SKM-1 treated with dmso at 0.1 percent for 144 hours (cell line): ENCODE measurements around the gene ZNF839.
"Not testable (repeated sequence)": the region's sequence is repeated elsewhere in the genome, so short reads cannot be mapped to it uniquely, and the experiment has no call there.

Source experiments
- DNase-seq: peaks from one replicate; lab custom pipeline; 2025; ENCODE audit not compliant: unreplicated experiment; lab: John Stamatoyannopoulos, UW

The ZNF839 gene

DNA sequence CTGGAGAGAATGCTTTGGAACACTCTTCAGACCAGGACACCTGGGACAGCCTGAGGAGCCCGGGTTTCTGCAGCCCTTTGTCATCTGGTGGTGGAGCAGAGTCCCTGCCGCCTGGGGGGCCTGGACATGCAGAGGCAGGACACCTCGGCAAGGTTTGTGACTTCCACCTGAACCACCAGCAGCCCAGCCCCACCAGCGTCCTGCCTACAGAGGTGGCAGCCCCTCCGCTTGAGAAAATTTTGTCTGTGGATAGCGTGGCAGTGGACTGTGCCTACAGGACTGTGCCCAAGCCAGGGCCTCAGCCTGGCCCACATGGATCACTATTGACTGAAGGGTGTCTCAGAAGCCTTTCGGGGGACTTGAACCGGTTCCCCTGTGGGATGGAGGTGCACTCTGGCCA is 22.0 kb downstream of the ZNF839 start:
- no peak for DNase-seq

DNA sequence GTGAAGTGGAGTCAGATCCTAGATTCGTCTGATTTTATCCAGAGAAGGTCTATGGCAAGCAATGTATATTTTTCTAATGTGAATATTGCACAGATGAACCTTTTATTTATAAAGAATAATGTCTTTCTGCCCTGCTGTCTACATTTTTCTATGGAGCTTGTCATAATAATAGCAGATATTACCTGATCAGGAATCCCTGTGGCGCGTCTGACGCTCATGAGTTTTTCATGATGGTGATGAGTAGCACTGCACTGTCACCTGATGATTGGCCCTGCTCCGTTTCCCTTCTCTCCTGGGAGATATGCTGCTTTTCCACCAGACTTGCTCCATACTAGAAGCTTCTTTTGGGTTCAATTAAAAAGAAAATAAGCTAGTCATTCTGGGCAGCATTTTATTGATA is 22.7 kb downstream of the ZNF839 start:
- no peak for DNase-seq

DNA sequence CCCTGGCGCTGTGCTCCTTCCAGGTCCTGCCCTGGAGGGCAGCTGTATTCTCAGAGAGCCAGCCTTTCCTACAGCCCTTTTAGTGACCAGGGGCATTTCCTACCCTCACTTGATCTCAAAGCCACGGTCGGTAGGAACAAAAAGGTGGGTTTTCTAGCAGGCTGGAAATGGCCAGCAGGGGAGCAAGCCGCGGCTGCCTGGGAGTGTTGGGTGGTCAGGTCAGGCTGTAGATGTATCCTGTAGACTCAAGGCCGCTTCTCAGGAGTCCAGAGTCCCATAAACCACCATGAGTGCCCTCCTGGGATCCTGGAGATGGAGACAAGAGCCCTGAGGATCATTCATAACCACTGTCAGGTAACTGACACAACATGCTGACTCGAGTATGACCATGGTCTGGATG is 24.5 kb downstream of the ZNF839 start:
- DNase-seq, result no peak

DNA sequence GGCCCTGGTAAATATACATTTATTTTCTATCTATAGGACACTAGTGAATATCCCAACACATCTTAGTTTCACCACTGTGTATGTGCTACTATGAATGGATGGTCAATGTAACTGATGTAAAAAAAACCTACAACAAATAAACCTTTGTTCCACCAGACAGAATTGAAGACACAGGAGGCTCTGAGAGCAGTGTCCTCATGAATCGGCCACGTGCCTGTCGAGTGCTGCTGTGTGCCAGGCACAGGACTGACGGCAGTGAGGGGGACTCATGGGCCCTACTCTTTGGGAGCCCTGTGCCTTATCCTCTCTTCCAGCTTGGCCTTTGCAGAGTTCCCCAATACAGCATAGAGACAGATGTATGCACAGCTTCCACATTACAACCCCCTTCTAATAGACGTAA is 24.9 kb downstream of the ZNF839 start:
- no peak for DNase-seq

DNA sequence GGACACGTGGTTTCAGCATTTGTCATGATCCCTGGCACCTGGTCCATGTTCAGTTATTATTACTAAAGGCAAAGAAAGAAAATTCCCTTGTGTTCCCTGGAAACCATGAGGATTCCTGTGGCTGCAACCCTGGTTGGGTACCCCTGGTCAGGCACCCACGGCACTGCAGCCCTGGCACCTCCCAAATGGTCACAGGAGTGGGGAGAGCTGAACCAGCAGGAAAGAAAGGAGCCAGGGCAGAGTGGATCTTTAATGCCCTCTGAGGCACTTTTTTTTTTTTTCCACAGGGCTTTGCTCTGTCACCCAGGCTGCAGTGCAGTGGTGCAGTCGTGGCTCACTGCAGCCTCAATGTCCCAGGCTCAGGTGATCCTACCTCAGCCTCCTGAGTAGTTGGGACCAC is 25.7 kb downstream of the ZNF839 start:
- no peak for DNase-seq

DNA sequence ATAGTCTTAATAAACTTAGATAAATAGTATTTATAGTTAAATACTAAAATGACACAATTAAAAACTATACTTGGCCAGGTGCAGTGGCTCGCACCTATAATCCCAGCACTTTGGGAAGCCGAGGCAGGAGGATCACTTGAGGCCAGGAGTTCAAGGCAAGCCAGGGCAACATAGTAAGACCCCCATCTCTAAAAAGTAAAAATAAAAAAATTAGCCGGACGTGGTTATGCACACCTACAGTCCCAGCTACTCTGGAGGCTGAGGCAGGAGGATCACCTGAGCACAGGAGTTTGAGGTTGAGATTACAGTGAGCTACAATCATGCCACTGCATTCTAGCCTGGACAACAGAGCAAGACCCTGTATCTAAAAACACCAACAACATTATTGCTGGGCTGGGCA is 27.1 kb downstream of the ZNF839 start:
- no peak for DNase-seq

DNA sequence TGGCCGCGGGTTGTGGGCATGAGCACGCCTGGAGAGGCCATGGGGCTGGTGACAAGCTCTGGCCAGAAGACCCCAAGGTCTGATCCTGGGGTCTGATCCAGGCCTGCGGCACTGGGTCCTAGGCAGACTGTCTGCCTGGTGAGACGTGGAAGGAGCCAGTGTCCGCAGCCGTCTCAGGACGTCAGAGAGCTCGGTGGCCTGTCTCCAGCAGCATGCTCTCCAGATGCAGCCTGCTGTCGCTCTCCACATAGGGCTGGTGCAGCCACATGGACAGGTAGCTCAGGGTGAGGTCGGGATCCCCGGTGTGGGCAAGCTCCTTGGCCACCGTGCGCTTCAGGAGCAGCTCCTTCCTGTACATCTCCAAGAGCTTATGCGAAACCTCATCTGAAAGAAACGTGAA is 28.8 kb downstream of the ZNF839 start:
- DNase-seq, result no peak

DNA sequence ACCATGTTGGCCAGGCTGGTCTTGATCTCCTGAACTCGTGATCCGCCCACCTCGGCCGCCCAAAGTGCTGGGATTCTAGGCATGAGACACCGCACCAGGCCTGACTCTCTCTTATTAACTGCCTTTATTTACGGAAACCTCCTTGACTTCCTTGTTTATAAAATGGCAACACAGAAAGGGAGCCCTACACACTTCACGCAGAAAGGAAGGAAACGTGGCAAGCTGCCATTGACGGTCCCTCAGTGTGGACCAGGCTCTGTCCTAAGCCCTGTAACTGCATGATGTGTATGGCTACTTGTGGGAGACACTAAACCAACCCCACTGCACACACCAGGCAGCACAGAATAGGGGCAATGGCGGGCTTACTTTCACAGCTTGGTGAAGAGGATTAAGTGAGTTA is 31.5 kb downstream of the ZNF839 start:
- no peak for DNase-seq

DNA sequence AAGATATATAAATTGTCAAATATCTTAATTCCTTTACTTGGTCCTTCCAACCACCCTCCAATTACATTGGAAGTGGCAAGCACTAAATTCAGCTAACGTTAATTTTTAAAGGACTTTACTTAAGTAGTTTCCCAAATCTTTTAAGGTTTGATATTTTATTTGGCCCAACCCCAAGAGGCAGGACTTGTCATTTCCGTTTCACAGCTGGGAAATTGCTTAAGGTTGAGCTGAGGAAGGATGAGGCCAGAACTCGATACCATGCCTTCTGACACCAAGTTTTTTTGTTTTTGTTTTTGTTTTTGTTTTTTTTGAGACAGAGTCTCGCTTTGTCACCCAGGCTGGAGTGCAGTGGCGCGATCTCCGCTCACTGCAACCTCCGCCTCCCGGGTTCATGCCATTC is 32.0 kb downstream of the ZNF839 start:
- DNase-seq, result not testable (repeated sequence)

DNA sequence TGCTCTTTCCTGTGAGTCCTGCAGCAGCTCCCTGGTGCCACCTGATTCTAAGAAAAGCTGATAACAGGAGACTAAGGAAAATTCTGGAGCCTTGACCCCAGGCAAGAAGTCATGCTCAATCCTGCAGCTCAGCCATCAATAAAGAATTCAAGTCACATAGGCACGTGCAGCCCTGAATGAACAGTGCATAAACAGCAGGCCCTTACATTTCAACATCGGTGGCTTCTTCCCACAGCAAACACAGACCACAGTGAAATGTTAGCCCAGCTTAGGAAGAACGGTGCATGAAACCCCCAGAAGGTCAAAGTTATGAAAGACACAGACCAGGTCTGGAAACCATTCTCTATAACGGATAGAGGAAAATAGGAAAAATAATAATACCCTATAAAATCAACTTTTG is 32.7 kb downstream of the ZNF839 start:
- DNase-seq, result no peak

DNA sequence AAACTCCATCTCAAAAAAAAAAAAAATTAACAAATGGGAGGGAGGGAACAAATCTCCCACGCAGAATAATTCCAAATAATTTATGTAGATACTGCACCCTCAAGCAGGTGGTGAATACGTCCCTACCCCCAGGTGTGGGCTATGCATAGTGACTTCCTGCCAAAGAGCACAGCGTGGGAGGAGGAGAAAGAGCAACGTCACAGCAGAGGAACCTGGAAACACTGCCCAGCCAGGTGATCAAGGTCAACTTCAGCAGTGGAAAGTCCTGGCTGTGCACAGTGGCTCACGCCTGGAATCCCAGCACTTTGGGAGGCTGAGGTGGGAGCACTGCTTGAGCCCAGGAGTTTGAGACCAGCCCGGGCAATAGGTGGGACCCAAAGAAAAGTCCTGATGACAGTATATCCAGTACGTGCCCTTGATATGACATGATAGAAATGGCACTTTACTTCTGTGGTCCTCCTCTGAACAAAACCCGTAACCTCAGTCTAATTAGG is 33.6 kb downstream of the ZNF839 start:
- no peak for DNase-seq

DNA sequence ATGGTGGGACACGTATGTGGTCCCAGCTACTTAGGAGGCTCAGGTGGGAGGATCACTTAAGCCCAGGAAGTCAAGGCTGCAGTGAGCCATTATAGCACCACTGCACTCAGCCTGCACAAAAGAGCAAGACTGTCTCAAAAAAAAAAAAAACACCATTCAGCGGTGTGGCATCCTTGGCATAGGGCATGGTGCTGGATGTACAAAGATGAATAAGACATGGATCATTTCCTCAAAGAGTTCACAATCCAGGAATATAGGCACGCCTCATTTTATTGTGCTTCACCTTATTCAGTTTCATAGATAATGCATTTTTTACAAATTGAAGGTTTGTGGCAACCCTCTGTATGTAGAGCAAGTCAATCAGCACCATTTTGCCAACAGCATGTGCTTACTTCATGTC is 36.7 kb downstream of the ZNF839 start:
- DNase-seq, result no peak

DNA sequence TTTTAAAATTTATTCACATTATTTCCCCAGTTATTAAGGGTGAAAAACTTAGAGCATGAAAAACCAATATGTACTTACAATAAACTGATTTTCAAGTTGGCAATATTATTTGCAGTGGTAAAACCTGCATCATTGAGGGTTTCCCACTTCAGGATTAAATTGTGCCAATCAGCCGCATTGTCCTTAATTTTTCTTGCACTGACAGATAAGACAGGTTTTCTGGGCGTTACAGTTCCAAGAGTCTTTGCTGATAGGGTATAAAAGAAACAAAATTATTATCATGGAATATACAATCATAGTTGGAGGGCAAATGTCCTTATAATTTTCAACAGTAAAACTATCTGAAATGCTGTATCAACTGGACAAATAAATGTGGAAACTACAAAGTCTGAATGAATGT is 39.8 kb downstream of the ZNF839 start:
- no peak for DNase-seq

DNA sequence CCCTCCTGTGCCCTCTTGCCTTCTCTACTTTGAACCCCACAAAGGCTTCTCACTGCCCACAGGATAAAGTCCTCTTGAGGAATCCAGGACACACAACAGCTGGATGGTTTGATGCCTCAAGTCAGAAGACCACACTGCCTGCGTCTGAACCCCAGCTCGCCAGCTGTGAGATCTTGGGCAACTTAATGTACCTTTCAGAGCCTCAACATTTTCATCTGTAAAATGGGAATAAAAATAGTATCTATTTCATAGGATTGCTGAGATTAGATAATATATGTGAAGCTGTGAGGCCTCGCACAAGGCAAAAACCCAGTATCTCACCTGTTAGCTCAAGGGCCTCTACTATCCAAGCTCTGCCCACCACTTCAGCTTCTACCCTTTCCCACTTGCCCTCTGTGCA is 40.8 kb downstream of the ZNF839 start:
- DNase-seq, result no peak

DNA sequence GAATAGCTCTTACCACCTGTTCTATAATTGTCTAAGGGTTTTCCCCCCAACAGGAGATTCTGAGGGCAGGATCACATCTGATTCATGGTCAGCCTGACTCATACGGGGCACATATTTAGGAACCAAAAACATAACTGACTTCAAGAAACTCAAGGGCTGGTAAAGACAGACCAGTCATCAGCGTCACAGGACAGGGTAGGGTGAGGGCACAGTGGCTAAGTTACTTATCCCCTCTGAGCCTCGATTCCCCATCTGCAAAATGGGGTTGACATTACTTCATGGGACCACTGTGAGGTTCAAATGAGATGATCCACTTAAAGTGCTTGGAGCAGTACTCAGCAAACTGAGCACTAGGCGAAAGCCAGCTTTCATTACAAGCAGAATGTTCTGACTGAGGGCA is 42.5 kb downstream of the ZNF839 start:
- DNase-seq, result no peak

DNA sequence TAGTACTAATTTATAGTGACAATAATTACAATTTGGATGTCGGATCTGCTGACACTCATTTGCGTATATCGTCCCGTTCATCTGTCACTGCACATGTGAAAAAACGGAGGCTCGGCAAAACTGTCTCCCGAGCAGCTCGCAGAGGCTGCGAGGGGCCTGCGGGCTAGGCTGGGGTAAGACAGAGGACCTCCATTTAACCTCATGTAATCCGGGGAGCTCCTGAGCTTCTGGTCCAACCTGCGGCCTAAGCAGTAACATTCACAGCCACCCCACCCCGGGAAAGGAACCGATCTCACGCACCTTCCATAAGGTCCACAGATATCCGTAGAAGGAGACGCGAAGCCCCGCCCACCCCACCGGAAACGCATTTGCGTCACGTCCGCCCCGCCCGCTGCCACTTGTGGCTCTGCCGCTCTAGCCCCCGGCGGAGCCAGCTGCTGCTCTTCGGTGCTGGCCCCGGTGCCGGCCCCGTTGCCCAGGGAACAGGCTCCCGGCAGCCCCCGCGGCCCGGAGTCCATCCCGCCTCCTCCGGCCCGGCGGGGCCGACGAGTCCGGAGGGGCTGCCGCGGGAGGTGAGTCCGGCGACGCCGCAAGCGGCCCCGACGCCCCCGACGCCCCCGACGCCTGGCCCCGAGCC is 43.1 kb downstream of the ZNF839 start, which contains the start of the genes CINP and TECPR2:
Gene CINP, minus strand, starts transcription at position 346 of the 637 bp plus-strand sequence. Its CDS starts 39 bp downstream, at position 307.
Gene TECPR2, plus strand, starts transcription at position 397 of the 637 bp plus-strand sequence. CDS start 13,781 bp downstream, outside the sequence.
- peak; percentile 67 for DNase-seq

DNA sequence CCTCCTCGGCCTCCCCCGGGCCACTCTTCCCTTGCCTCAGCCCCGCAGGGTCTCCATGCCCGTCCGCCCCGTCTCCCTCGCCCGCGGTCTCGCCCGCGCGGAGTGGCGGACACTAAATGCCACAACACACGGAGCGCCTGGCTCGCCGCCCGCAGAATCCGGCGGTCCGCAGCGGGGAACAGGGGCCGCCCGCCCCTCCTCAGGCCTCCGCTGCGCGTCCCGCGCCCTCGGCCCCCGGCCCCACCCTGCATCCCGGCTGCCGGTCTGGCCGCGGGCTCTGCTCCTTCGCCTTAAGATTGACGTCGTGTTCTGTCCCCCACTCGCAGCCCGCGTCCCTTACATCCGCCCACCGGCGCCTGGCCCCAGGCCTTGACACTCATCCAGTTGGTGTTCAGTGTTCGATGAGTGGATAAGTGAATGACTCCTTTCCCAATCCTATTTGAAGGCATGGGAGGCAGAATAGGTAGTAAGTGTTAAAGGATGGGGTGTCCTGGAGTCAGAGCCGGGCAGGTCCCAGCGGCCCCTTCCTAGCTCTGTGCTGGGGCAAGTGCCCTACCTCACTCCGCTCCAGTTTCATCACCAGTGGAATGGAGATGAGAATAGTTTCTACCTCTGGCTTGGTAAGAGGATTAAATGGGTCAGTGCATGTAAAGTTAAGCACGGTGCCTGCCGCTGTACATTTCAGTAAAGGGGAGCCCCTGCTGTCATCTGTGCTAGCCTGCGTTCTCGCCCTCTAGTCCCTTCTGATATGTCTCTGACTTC is 43.8 kb downstream of the ZNF839 start:
- no peak for DNase-seq

DNA sequence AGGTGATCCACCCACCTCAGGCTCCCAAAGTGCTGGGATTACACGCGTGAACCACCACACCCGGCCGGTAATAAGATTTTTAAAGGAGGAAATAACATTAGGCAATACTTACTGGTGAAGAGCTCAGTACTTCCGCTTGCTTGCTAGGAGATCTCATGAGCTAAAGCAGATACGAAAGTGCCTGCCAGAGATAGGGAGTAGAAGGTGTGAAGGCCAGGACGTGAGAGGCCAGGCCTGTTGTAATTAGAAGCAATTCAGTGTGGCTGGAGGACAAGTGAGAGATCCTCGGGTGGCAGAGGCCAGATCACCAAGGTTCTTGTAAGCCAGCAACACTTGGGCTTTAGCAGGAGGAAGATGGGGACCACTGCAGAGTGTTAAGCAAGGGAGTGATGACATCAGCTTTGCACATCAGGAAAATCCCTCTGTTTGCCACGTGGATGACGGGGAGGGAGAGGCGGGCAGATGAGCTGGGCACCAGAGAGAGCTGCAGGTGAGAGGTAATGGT is 50.8 kb downstream of the ZNF839 start:
- DNase-seq, result peak; percentile 75

DNA sequence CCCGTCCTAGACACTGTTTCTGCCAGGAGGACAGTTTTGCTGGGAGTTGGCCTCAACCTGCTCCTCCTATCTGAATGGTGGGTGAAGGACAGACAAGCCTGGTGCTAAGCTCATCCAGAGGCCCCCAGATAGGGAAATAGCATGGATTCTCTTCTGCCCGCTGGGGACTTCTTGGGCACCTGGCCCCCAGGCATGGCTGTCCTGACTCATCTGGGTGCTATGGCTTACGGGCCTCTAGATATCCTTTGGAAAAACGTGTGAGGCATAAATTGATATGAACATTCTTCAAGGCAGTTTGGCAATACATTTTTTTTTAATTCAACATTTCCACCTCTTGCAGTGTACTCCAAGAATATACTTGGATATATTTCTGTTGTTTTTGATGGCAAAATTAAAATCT is 51.8 kb downstream of the ZNF839 start:
- DNase-seq, result no peak

DNA sequence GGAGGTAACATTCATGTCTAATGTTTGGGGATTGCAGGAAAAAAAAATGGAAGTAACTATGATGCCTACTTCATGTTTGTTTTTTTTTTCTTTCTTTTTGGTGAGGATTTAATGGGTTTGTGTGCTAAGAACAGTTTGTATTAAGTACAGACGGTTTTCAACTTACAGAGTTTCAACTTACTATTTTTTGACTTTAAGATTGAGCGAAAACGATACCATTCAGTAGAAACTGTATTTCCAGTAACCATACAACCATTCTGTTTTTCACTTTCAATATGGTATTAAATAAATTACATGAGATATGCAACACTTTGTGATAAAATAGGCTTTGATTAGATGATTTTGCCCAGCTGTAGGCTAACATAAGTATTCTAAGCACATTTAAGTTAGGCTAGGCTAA is 53.6 kb downstream of the ZNF839 start:
- no peak for DNase-seq

DNA sequence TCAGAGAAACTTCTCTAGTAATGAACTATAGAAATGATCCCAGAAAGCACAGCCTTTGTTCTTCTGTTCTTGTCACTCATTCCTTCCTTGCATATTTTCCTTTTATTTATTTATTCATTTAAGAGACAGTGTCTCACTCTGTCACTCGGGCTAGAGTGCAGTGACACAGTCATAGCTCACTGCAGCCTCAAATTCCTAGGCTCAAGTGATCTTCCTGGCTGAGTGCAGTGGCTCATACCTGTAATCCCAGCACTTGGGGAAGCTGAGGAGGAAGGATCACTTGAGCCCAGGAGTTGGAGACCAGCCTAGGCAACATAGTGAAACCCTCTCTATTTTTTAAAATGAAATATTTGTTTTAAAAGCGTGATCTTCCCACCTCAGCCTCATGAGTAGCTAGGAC is 54.7 kb downstream of the ZNF839 start:
- no peak for DNase-seq

DNA sequence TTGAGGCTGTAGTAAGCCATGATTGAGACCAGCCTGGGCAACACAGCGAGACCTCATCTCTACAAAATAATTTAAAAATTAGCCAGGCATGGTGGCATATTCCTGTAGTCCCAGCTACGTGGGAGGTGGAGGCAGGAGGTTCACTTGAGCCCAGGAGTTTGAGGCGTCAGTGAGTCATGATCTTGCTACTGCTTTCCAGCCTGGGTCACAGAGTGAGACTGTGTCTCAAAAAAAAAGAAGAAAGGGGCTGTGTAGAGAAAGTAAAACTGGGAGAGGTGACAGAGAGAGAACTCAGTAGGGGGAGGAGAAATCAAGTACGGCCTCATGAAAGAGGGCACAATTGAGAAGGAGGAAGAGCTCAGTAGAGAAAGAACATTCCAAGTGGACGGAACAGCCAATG is 55.6 kb downstream of the ZNF839 start:
- DNase-seq, result no peak
